CD4-positive, CD25-positive, alpha-beta regulatory T cell (primary cell): ENCODE results near the gene ATG9A. TPM values are rescaled to one million over a fixed set of nuclear protein-coding genes. Genes with fewer than 3 reads are reported as not detected.

Experiments
- ATAC-seq, 2 donors: fragments of 150-1000 bp; cut with Tn5 transposase; one replicate each; pipeline ENCODE4 v1.10.0; 2021; ENCODE audit warnings: low read depth in 2 of 2, moderate number of reproducible peaks in 2 of 2, moderate library complexity in 1 of 2
- DNase-seq, 3 donors: peaks; one replicate each; pipeline versions ENCODE4 v3.0.0 to v3.0.0-alpha.2; 2012 to 2022; ENCODE audit warnings: mixed read lengths in 1 of 3
- H3K27ac ChIP-seq: one replicate; pipeline ENCODE4 v1.7.0; 2013; ENCODE audit warnings: mild to moderate bottlenecking, low read length; ENCODE audit not compliant: insufficient read depth, poor library complexity, severe bottlenecking
- H3K27me3 ChIP-seq: one replicate; pipeline ENCODE4 v1.7.0; 2013; ENCODE audit warnings: low read length; ENCODE audit not compliant: control insufficient read depth, insufficient read depth
- H3K36me3 ChIP-seq: one replicate; pipeline ENCODE4 v1.7.0; 2013; ENCODE audit warnings: mild to moderate bottlenecking, low read length, moderate library complexity; ENCODE audit not compliant: control insufficient read depth, insufficient read depth
- H3K4me1 ChIP-seq: 2 replicates; pipeline ENCODE4 v1.7.0; 2013; ENCODE audit warnings: mild to moderate bottlenecking, low read length; ENCODE audit not compliant: insufficient read depth, control insufficient read depth, poor library complexity, severe bottlenecking
- H3K4me3 ChIP-seq: one replicate; pipeline ENCODE4 v1.7.0; 2013; ENCODE audit warnings: low read depth, mild to moderate bottlenecking, low read length, moderate library complexity
- H3K9me3 ChIP-seq, 2 experiments: 1 replicate in 1 of 2; 2 replicates in 1 of 2; pipeline ENCODE4 v1.7.0; 2013; ENCODE audit warnings: low read length in 2 of 2, mild to moderate bottlenecking in 1 of 2, moderate library complexity in 1 of 2; ENCODE audit not compliant: control insufficient read depth in 2 of 2
- H3K27ac Mint-ChIP-seq, 3 donors: one replicate each; pipeline ENCODE4 v1.8.0; 2020 to 2022; ENCODE audit warnings: mild to moderate bottlenecking in 3 of 3, mixed read lengths in 3 of 3, moderate library complexity in 2 of 3
- H3K27me3 Mint-ChIP-seq: one replicate; pipeline ENCODE4 v1.8.0; 2022; ENCODE audit warnings: mild to moderate bottlenecking, mixed read lengths
- H3K36me3 Mint-ChIP-seq: one replicate; pipeline ENCODE4 v1.8.0; 2020; ENCODE audit warnings: mixed read lengths
- H3K4me1 Mint-ChIP-seq, 4 donors: one replicate each; pipeline ENCODE4 v1.8.0; 2020 to 2022; ENCODE audit warnings: mixed read lengths in 4 of 4, mild to moderate bottlenecking in 1 of 4
- H3K4me3 Mint-ChIP-seq, 4 donors: one replicate each; pipeline ENCODE4 v1.8.0; 2020 to 2022; ENCODE audit warnings: mild to moderate bottlenecking in 4 of 4, mixed read lengths in 4 of 4, moderate library complexity in 3 of 4
- H3K9me3 Mint-ChIP-seq, 7 donors: one replicate each; pipeline ENCODE4 v1.8.0; 2020 to 2022; ENCODE audit warnings: mixed read lengths in 7 of 7, mild to moderate bottlenecking in 3 of 7, moderate library complexity in 2 of 7
- polyA plus RNA-seq, 4 donors: library from polyadenylated mRNA; unstranded; fragments of 300-500 nt; fragmentation: Illumina TruSeq; gene quantifications; one replicate each; pipeline ENCODE4 v1.2.3, GENCODE V29; 2021
- total RNA-seq: library from RNA; stranded (reverse); gene quantifications from one replicate; pipeline ENCODE4 v1.2.3, GENCODE V29; 2022

The ATG9A gene
- total and polyA plus RNA-seq, 5 donors from 2014 or later = 18.7 to 68.0 (median 19.1) TPM

DNA sequence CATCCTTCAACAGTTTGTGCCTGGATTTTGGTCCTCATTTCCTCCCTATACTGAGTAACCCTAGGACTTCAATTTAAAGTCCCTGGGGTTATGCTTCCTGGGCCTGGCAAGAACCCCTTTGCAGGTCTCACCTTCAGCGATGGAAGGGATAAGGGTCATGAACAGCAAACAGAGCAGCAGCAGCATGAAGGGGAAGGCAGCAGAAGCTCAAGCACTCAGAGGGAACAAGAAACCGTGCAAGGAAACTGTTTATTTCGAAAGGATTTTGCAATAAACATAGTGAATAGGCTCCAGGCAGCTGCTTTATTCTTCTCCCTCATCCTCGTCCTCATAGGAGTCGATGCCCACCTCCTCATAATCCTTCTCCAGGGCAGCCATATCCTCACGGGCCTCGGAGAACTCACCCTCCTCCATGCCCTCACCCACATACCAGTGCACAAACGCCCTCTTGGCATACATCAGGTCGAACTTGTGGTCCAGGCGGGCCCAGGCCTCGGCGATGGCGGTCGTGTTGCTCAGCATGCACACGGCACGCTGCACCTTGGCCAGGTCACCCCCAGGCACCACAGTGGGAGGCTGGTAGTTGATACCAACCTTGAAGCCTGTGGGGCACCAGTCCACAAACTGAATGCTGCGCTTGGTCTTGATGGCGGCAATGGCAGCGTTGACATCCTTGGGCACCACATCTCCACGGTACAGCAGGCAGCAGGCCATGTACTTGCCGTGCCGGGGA lies 20.8 kb upstream of the ATG9A start:
- ATAC-seq = no peak
- peaks cover 37% of the 10 kb centered on the region for H3K36me3 Mint-ChIP-seq

DNA sequence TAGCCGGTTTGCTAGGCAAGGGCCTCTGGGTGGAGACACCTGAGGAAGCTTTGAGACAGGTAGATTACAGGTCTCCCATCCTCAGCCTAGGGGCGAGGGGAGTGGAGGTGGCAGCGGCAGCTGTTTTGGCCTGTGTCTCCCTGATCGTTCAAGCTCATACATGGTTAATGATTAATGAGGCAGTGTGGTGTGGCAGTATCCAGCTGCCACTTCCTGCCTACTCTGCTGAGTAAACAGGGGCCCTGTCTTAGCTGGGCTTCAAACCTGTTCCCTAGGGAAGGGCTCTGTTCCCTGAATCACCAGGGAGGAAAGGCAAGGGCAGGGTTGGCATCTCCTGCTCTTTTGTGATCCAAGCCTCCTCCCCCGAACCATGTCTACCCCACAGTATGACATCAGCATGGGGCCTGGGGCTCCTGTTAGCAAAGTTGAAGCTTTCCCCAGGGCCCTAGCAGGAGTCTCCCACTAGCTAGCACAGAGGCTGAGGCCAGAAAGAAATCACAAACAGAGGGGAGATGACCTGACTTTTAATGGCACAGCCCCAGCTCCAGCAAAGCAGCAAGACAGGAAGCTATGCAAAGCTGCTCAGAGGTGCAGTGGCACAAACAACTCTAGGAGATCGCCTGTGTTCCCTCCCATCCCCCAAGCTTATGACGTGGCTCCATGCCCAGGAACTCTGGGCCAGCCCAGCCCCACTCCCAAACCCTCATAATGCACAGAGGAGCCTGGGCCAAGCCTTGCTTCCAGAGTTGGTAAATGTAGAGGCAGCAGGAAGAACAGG lies 20.0 kb upstream of the ATG9A start:
- ATAC-seq (no peak), DNase-seq (peak; percentile 23 to 66 (median 44))
- Histone ChIP-seq H3K9me3 (no peaks in the 10 kb centered on the region), H3K27ac (peak overlapping the region; percentile 94), H3K4me1 (peaks cover 88% of the 10 kb centered on the region), H3K27me3 (no peaks in the 10 kb centered on the region), H3K4me3 (peak overlapping the region; percentile 84), H3K36me3 (peaks cover 32% of the 10 kb centered on the region)
- Mint-ChIP-seq H3K36me3 (peaks cover 37% of the 10 kb centered on the region), H3K27ac (peak overlapping the region; percentile 95 to 98 (median 96)), H3K27me3 (peaks cover 6% of the 10 kb centered on the region), H3K4me3 (peak overlapping the region; percentile 96 to 100 (median 98)), H3K4me1 (peaks cover 26 to 79% (median 58%) of the 10 kb centered on the region in 4 donors), H3K9me3 (peaks cover 0 to 2% (median 0%) of the 10 kb centered on the region in 7 donors)

More for the DNA sequence above, 20.8 kb upstream of the ATG9A start:
- peak overlapping the region; percentile 95 to 98 (median 96) for H3K27ac Mint-ChIP-seq
- H3K9me3 Mint-ChIP-seq = peaks cover 0 to 2% (median 0%) of the 10 kb centered on the region in 7 donors
- Histone ChIP-seq H3K27ac (peak overlapping the region; percentile 94), H3K4me1 (peaks cover 80% of the 10 kb centered on the region), H3K4me3 (peak overlapping the region; percentile 84), H3K36me3 (peaks cover 32% of the 10 kb centered on the region), H3K27me3 (no peaks in the 10 kb centered on the region), H3K9me3 (no peaks in the 10 kb centered on the region)
- DNase-seq = peak in 1 of 3 donors; percentile 34
- peak overlapping the region; percentile 96 to 100 (median 98) for H3K4me3 Mint-ChIP-seq
- peaks cover 10% of the 10 kb centered on the region for H3K27me3 Mint-ChIP-seq
- peaks cover 26 to 77% (median 61%) of the 10 kb centered on the region in 4 donors for H3K4me1 Mint-ChIP-seq

DNA sequence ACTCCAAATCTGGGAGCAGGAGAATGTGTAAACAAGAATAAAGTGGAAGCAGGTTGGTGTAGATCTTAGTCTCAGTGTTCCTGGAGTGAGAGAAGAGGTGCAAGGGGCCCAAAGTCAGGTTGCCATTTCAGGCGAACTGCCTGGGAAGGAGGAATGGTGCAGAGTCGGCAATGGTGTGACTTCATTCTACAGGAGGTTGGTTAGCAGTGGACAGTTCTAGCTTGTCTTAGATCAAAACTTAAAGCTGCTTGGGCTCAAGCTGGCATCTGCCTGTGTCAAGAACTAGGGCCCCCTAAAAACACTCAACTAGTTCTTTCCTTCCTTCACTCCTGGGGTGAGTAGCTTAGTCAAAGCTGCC lies 19.4 kb upstream of the ATG9A start:
- ATAC-seq (no peak), DNase-seq (no peak)
- Mint-ChIP-seq H3K9me3 (peaks cover 0 to 2% (median 0%) of the 10 kb centered on the region in 7 donors), H3K27ac (peak overlapping the region; percentile 95 to 98 (median 96)), H3K27me3 (peaks cover 6% of the 10 kb centered on the region), H3K36me3 (peaks cover 37% of the 10 kb centered on the region), H3K4me1 (peaks cover 26 to 83% (median 58%) of the 10 kb centered on the region in 4 donors), H3K4me3 (peak overlapping the region; percentile 96 to 100 (median 98))
- peaks cover 32% of the 10 kb centered on the region for H3K36me3 ChIP-seq
- peaks cover 85% of the 10 kb centered on the region for H3K4me1 ChIP-seq
- H3K27me3 ChIP-seq = no peaks in the 10 kb centered on the region
- H3K27ac ChIP-seq = peak overlapping the region; percentile 94
- peak overlapping the region; percentile 84 for H3K4me3 ChIP-seq
- no peaks in the 10 kb centered on the region for H3K9me3 ChIP-seq

DNA sequence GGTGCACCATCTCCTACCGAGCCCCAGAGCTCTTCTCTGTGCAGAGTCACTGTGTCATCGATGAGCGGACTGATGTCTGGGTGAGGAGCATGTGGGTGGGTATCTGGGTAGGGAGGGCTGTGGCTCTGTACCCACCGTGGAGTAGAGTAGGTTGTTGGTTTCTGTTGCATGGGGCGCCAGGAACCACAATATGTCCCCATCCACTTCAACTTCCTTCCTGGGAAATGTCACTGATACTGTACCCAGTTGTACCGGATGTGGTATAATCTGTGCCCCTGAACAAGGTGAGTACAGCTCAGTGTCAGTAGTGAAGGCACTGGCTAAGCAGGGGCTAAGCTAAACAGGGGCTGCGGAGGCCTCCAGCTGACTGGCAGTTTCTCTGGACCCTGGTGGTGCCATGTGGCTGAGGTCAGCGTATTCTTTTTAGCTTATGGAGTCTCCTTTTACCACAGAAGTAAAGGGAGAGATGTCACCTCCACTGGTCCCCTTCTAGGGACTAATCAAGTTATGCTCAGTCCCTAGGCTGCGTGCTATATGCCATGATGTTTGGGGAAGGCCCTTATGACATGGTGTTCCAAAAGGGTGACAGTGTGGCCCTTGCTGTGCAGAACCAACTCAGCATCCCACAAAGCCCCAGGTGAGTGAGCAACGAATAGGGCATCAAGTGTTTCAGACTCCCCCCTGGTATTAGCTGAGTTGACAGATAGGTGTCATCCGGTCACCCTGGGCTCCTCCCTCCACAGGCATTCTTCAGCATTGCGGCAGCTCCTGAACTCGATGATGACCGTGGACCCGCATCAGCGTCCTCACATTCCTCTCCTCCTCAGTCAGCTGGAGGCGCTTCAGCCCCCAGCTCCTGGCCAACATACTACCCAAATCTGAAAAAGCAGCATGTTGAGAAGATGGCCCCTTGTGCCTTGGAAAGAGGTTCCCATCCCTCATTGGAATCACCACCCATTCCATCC lies 18.5 kb upstream of the ATG9A start:
- H3K9me3 Mint-ChIP-seq = peaks cover 0 to 2% (median 0%) of the 10 kb centered on the region in 7 donors
- peak; percentile 40 to 87 (median 79) for DNase-seq
- peak; percentile 73 to 79 for ATAC-seq
- peak overlapping the region; percentile 95 to 98 (median 96) for H3K27ac Mint-ChIP-seq
- Histone ChIP-seq H3K4me1 (peaks cover 85% of the 10 kb centered on the region), H3K36me3 (peaks cover 32% of the 10 kb centered on the region), H3K27ac (peak overlapping the region; percentile 94), H3K4me3 (peak overlapping the region; percentile 84), H3K27me3 (no peaks in the 10 kb centered on the region), H3K9me3 (no peaks in the 10 kb centered on the region)
- peaks cover 26 to 85% (median 59%) of the 10 kb centered on the region in 4 donors for H3K4me1 Mint-ChIP-seq
- H3K27me3 Mint-ChIP-seq = peaks cover 6% of the 10 kb centered on the region
- H3K36me3 Mint-ChIP-seq = peaks cover 37% of the 10 kb centered on the region
- peak overlapping the region; percentile 96 to 100 (median 98) for H3K4me3 Mint-ChIP-seq

DNA sequence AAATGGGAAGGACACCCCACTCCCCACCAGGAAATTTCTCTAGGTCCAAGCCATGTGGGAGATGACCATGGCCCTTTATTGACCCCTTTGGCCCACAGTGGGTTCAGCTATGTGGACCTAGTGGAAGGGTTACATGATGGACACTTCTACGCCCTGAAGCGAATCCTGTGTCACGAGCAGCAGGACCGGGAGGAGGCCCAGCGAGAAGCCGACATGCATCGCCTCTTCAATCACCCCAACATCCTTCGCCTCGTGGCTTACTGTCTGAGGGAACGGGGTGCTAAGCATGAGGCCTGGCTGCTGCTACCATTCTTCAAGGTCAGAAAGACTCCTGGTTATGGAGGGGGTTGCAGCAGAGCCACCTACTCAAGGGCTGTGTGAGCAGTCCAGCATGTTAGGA lies 17.1 kb upstream of the ATG9A start:
- peak overlapping the region; percentile 94 for H3K27ac ChIP-seq
- ATAC-seq (no peak), DNase-seq (no peak)
- Mint-ChIP-seq H3K9me3 (no peaks in the 10 kb centered on the region), H3K4me3 (peak overlapping the region; percentile 96 to 100 (median 98)), H3K36me3 (peaks cover 33% of the 10 kb centered on the region), H3K27ac (peak overlapping the region; percentile 96 to 98 (median 96)), H3K27me3 (no peaks in the 10 kb centered on the region), H3K4me1 (peaks cover 26 to 73% (median 53%) of the 10 kb centered on the region in 4 donors)
- peaks cover 72% of the 10 kb centered on the region for H3K4me1 ChIP-seq
- H3K36me3 ChIP-seq = peaks cover 26% of the 10 kb centered on the region
- no peaks in the 10 kb centered on the region for H3K27me3 ChIP-seq
- H3K4me3 ChIP-seq = peak overlapping the region; percentile 84
- no peaks in the 10 kb centered on the region for H3K9me3 ChIP-seq

DNA sequence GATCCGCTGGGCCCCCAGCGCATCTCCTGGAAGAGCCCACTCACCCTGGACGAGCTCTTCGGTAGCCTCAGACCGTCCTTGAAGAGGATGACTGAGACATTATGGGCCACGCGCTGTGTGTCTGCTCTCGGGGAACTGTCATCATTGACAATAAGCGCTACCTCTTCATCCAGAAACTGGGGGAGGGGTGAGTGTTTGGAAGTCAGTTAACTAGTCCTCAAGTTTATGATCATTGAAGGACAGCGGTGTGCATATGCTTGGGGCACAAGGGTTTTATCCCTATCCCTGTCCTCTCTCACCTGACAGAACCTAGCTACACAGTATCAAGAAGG lies 16.4 kb upstream of the ATG9A start:
- Histone ChIP-seq H3K27me3 (no peaks in the 10 kb centered on the region), H3K4me1 (peaks cover 65% of the 10 kb centered on the region), H3K4me3 (peak overlapping the region; percentile 84), H3K27ac (peak overlapping the region; percentile 94), H3K36me3 (peaks cover 19% of the 10 kb centered on the region), H3K9me3 (no peaks in the 10 kb centered on the region)
- H3K36me3 Mint-ChIP-seq = peaks cover 27% of the 10 kb centered on the region
- DNase-seq = peak in 1 of 3 donors; percentile 30
- H3K9me3 Mint-ChIP-seq = no peaks in the 10 kb centered on the region
- H3K27me3 Mint-ChIP-seq = no peaks in the 10 kb centered on the region
- H3K4me1 Mint-ChIP-seq = peaks cover 26 to 66% (median 47%) of the 10 kb centered on the region in 4 donors
- H3K27ac Mint-ChIP-seq = peak overlapping the region; percentile 96 to 98 (median 96)
- ATAC-seq = no peak
- H3K4me3 Mint-ChIP-seq = peak overlapping the region; percentile 96 to 100 (median 98)
